Naive B cell (primary cell): ENCODE results near the gene HPS6. TPM values are rescaled to one million over a fixed set of nuclear protein-coding genes. Genes with fewer than 3 reads are reported as not detected.
A peak's percentile ranks its signal among the peaks of the same experiment; 100 is the strongest.
"Not testable (repeated sequence)": the region's sequence is repeated elsewhere in the genome, so short reads cannot be mapped to it uniquely, and the experiment has no call there.

Source experiments
- ATAC-seq, 2 donors: fragments of 150-1000 bp; cut with Tn5 transposase; 2 replicates each; pipeline ENCODE4 v1.10.0; 2021; ENCODE audit warnings: low read depth in 2 of 2, mild to moderate bottlenecking in 2 of 2, moderate library complexity in 2 of 2
- DNase-seq: peaks from one replicate; pipeline ENCODE4 v3.0.0; 2022
- H3K27ac Mint-ChIP-seq, 6 donors: one replicate each; pipeline ENCODE4 v1.8.0; 2020 to 2022; ENCODE audit warnings: mild to moderate bottlenecking in 6 of 6, mixed read lengths in 6 of 6, moderate library complexity in 5 of 6, inconsistent platforms in 2 of 6
- H3K27me3 Mint-ChIP-seq, 3 donors: one replicate each; pipeline ENCODE4 v1.8.0; 2021 to 2022; ENCODE audit warnings: mixed read lengths in 3 of 3, mild to moderate bottlenecking in 1 of 3
- H3K36me3 Mint-ChIP-seq, 2 donors: one replicate each; pipeline ENCODE4 v1.8.0; 2020 to 2022; ENCODE audit warnings: mixed read lengths in 2 of 2, inconsistent platforms in 1 of 2, mild to moderate bottlenecking in 1 of 2
- H3K4me1 Mint-ChIP-seq, 3 donors: one replicate each; pipeline ENCODE4 v1.8.0; 2020 to 2022; ENCODE audit warnings: mixed read lengths in 3 of 3, inconsistent platforms in 1 of 3, mild to moderate bottlenecking in 1 of 3, moderate library complexity in 1 of 3
- H3K4me3 Mint-ChIP-seq, 8 donors: one replicate each; pipeline ENCODE4 v1.8.0; 2020 to 2022; ENCODE audit warnings: mild to moderate bottlenecking in 8 of 8, mixed read lengths in 8 of 8, moderate library complexity in 8 of 8, inconsistent platforms in 2 of 8
- H3K9me3 Mint-ChIP-seq, 7 donors: one replicate each; pipeline ENCODE4 v1.8.0; 2020 to 2022; ENCODE audit warnings: mixed read lengths in 7 of 7, mild to moderate bottlenecking in 5 of 7, inconsistent platforms in 2 of 7, moderate library complexity in 1 of 7
- polyA plus RNA-seq, 6 donors: library from polyadenylated mRNA; unstranded; fragments of 300-500 nt; fragmentation: Illumina TruSeq; gene quantifications; one replicate each; pipeline ENCODE4 v1.2.3, GENCODE V29; 2021; ENCODE audit warnings: low read depth in 6 of 6

The HPS6 gene
- polyA plus RNA-seq = 10 to 100 TPM; 16.3 to 31.9 (median 21.2) TPM

GRCh38 chr10:102064868-102065560 is at the start of gene HPS6:
Gene HPS6 (plus strand): TSS chr10:102065349. CDS start chr10:102065475, 126 bp downstream.
- Mint-ChIP-seq H3K9me3 (no peaks in the 10 kb centered on the region), H3K36me3 (no peaks in the 10 kb centered on the region), H3K4me1 (peaks cover 17 to 35% (median 27%) of the 10 kb centered on the region in 3 donors), H3K27me3 (no peaks in the 10 kb centered on the region), H3K4me3 (peak within 1 kb of the TSS; percentile 86 to 93 (median 89)), H3K27ac (peak within 1 kb of the TSS; percentile 81 to 95 (median 90))
- ATAC-seq = peak; percentile 95 to 96
- DNase-seq = peak; percentile 83

GRCh38 chr10:102016416-102016815 is 48.7 kb upstream of the HPS6 start:
- H3K4me1 Mint-ChIP-seq = peaks cover 0 to 11% (median 2%) of the 10 kb centered on the region in 3 donors
- DNase-seq (no peak), ATAC-seq (no peak)
- no peaks in the 10 kb centered on the region for H3K27me3 Mint-ChIP-seq
- H3K27ac Mint-ChIP-seq = no peak overlapping the region
- H3K36me3 Mint-ChIP-seq = peaks cover 6 to 12% of the 10 kb centered on the region in 2 donors
- H3K4me3 Mint-ChIP-seq = no peak overlapping the region
- no peaks in the 10 kb centered on the region for H3K9me3 Mint-ChIP-seq

- Mint-ChIP-seq H3K27ac (peak overlapping the region in 1 of 6 donors; percentile 78), H3K9me3 (no peaks in the 10 kb centered on the region), H3K36me3 (peaks cover 10 to 12% of the 10 kb centered on the region in 2 donors), H3K4me1 (peaks cover 0 to 2% (median 0%) of the 10 kb centered on the region in 3 donors), H3K27me3 (no peaks in the 10 kb centered on the region), H3K4me3 (no peak overlapping the region)
- DNase-seq (no peak), ATAC-seq (no peak)
Measured at GRCh38 chr10:102017295-102017694, 47.9 kb upstream of the HPS6 start.

- peaks cover 0 to 2% (median 0%) of the 10 kb centered on the region in 3 donors for H3K4me1 Mint-ChIP-seq
- H3K4me3 Mint-ChIP-seq = no peak overlapping the region
- DNase-seq = no peak
- H3K27ac Mint-ChIP-seq = no peak overlapping the region
- no peak for ATAC-seq
- H3K9me3 Mint-ChIP-seq = no peaks in the 10 kb centered on the region
- no peaks in the 10 kb centered on the region for H3K27me3 Mint-ChIP-seq
- peaks cover 12 to 14% of the 10 kb centered on the region in 2 donors for H3K36me3 Mint-ChIP-seq
Measured at GRCh38 chr10:102020938-102021337, 44.2 kb upstream of the HPS6 start.

GRCh38 chr10:102024799-102025198 is 40.4 kb upstream of the HPS6 start:
- DNase-seq (no peak), ATAC-seq (no peak)
- peaks cover 0 to 2% (median 0%) of the 10 kb centered on the region in 3 donors for H3K4me1 Mint-ChIP-seq
- H3K36me3 Mint-ChIP-seq = peaks cover 0 to 18% of the 10 kb centered on the region in 2 donors
- no peak overlapping the region for H3K4me3 Mint-ChIP-seq
- no peaks in the 10 kb centered on the region for H3K9me3 Mint-ChIP-seq
- no peaks in the 10 kb centered on the region for H3K27me3 Mint-ChIP-seq
- peak overlapping the region in 1 of 6 donors; percentile 49 for H3K27ac Mint-ChIP-seq

- peaks cover 0 to 19% of the 10 kb centered on the region in 2 donors for H3K36me3 Mint-ChIP-seq
- DNase-seq = no peak
- H3K9me3 Mint-ChIP-seq = no peaks in the 10 kb centered on the region
- H3K27ac Mint-ChIP-seq = peak overlapping the region in 1 of 6 donors; percentile 79
- no peaks in the 10 kb centered on the region for H3K27me3 Mint-ChIP-seq
- H3K4me1 Mint-ChIP-seq = no peaks in the 10 kb centered on the region
- no peak for ATAC-seq
- no peak overlapping the region for H3K4me3 Mint-ChIP-seq
Measured at GRCh38 chr10:102027261-102027660, 37.9 kb upstream of the HPS6 start.

- no peaks in the 10 kb centered on the region for H3K4me1 Mint-ChIP-seq
- H3K27ac Mint-ChIP-seq = peak overlapping the region in 1 of 6 donors; percentile 14
- peaks cover 7 to 12% of the 10 kb centered on the region in 2 donors for H3K36me3 Mint-ChIP-seq
Measured at GRCh38 chr10:102033787-102034186, 31.4 kb upstream of the HPS6 start.

GRCh38 chr10:102035807-102036206 is 29.3 kb upstream of the HPS6 start:
- H3K4me1 Mint-ChIP-seq, H3K27me3 Mint-ChIP-seq, H3K4me3 Mint-ChIP-seq, H3K27ac Mint-ChIP-seq, ATAC-seq, DNase-seq, H3K9me3 Mint-ChIP-seq: not testable (repeated sequence)
- peaks cover 7 to 12% of the 10 kb centered on the region in 2 donors for H3K36me3 Mint-ChIP-seq

More at GRCh38 chr10:102033787-102034186, 31.4 kb upstream of the HPS6 start:
- no peaks in the 10 kb centered on the region for H3K9me3 Mint-ChIP-seq
- no peak for ATAC-seq
- no peak for DNase-seq
- no peak overlapping the region for H3K4me3 Mint-ChIP-seq
- H3K27me3 Mint-ChIP-seq = no peaks in the 10 kb centered on the region

- DNase-seq (no peak), ATAC-seq (no peak)
- H3K27ac Mint-ChIP-seq = peak overlapping the region in 2 of 6 donors; percentile 38 to 50
- H3K4me3 Mint-ChIP-seq = no peak overlapping the region
- H3K27me3 Mint-ChIP-seq = no peaks in the 10 kb centered on the region
- no peaks in the 10 kb centered on the region for H3K9me3 Mint-ChIP-seq
- H3K4me1 Mint-ChIP-seq = peaks cover 7 to 17% (median 13%) of the 10 kb centered on the region in 3 donors
- H3K36me3 Mint-ChIP-seq = no peaks in the 10 kb centered on the region
Measured at GRCh38 chr10:102038410-102038809, 26.7 kb upstream of the HPS6 start.

- Mint-ChIP-seq H3K27me3 (no peaks in the 10 kb centered on the region), H3K27ac (peak overlapping the region in 1 of 6 donors; percentile 92), H3K4me3 (no peak overlapping the region), H3K4me1 (peaks cover 17 to 31% (median 21%) of the 10 kb centered on the region in 3 donors), H3K36me3 (no peaks in the 10 kb centered on the region), H3K9me3 (no peaks in the 10 kb centered on the region)
- no peak for DNase-seq
- ATAC-seq = no peak
Measured at GRCh38 chr10:102040305-102041050, 24.7 kb upstream of the HPS6 start.

GRCh38 chr10:102045292-102045691 is 19.9 kb upstream of the HPS6 start:
- no peaks in the 10 kb centered on the region for H3K27me3 Mint-ChIP-seq
- H3K9me3 Mint-ChIP-seq = no peaks in the 10 kb centered on the region
- peak overlapping the region in 1 of 6 donors; percentile 56 for H3K27ac Mint-ChIP-seq
- H3K4me3 Mint-ChIP-seq = no peak overlapping the region
- no peak for ATAC-seq
- no peaks in the 10 kb centered on the region for H3K36me3 Mint-ChIP-seq
- H3K4me1 Mint-ChIP-seq = peaks cover 35 to 53% (median 41%) of the 10 kb centered on the region in 3 donors
- no peak for DNase-seq

- H3K36me3 Mint-ChIP-seq = no peaks in the 10 kb centered on the region
- ATAC-seq (no peak), DNase-seq (no peak)
- H3K4me1 Mint-ChIP-seq = peaks cover 34 to 50% (median 39%) of the 10 kb centered on the region in 3 donors
- no peaks in the 10 kb centered on the region for H3K9me3 Mint-ChIP-seq
- no peak overlapping the region for H3K4me3 Mint-ChIP-seq
- H3K27me3 Mint-ChIP-seq = no peaks in the 10 kb centered on the region
- H3K27ac Mint-ChIP-seq = peak overlapping the region in 2 of 6 donors; percentile 26 to 57
Measured at GRCh38 chr10:102046095-102046494, 19.1 kb upstream of the HPS6 start.

- Mint-ChIP-seq H3K4me3 (peak overlapping the region; percentile 94 to 99 (median 96)), H3K27ac (peak overlapping the region in 5 of 6 donors; percentile 84 to 96 (median 94)), H3K4me1 (peaks cover 20 to 48% (median 32%) of the 10 kb centered on the region in 3 donors)
- DNase-seq, H3K9me3 Mint-ChIP-seq, ATAC-seq, H3K27me3 Mint-ChIP-seq, H3K36me3 Mint-ChIP-seq: not testable (repeated sequence)
Measured at GRCh38 chr10:102054881-102055646, 10.1 kb upstream of the HPS6 start.
